SK-N-SH (cell line): ENCODE results near the gene SLC44A5. TPM values are rescaled to one million over a fixed set of nuclear protein-coding genes. Genes with fewer than 3 reads are reported as not detected.

Source experiments
- CTCF ChIA-PET: fragments of 300-600, 350-600 bp; formaldehyde crosslinking; extraction: SDS; loops from one replicate; lab custom pipeline; 2021; lab: Yijun Ruan, JAX
- POLR2A ChIA-PET: fragments of 350-600 bp; sonication (Branson Sonifier 250); formaldehyde crosslinking; extraction: SDS; loops from one replicate; lab custom pipeline; 2020; ENCODE audit warnings: antibody characterized with exemption, inconsistent platforms; lab: Yijun Ruan, JAX
- DNase-seq: peaks from one replicate; pipeline ENCODE4 v3.0.0; 2012
- H2AFZ ChIP-seq: fragments of 200-600 bp; sonication (generic); 2 replicates; pipeline ENCODE4 v1.8.1; 2016; ENCODE audit warnings: antibody characterized with exemption, mild to moderate bottlenecking, low read depth
- H3F3A ChIP-seq: fragments of 200-600 bp; sonication (generic); replicated peaks from 2 replicates; pipeline ENCODE3; 2016; ENCODE audit warnings: antibody characterized with exemption, mild to moderate bottlenecking; ENCODE audit not compliant: insufficient read depth
- H3K27ac ChIP-seq, 2 experiments: fragments of 200-500 bp in 1 of 2; fragments of 200-600 bp in 1 of 2; sonication (Bioruptor generic) in 1 of 2; sonication (generic), shearing (Covaris generic) in 1 of 2; 2 replicates each; pipeline versions ENCODE4 v1.5.1 to v1.6.1; 2014 to 2016; ENCODE audit warnings: low read depth in 2 of 2, inconsistent platforms in 1 of 2, low read length in 1 of 2, mild to moderate bottlenecking in 1 of 2, mixed read lengths in 1 of 2
- H3K27me3 ChIP-seq: fragments of 200-600 bp; sonication (generic), shearing (Covaris generic); 2 replicates; pipeline ENCODE4 v1.6.1; 2016; ENCODE audit warnings: mixed run types; ENCODE audit not compliant: insufficient read depth
- H3K36me3 ChIP-seq, 2 experiments: fragments of 200-500 bp in 1 of 2; fragments of 200-600 bp in 1 of 2; sonication (Bioruptor generic) in 1 of 2; sonication (generic) in 1 of 2; replicated peaks in 1 of 2; 2 replicates each; pipeline versions ENCODE3 to v1.5.1; 2014 to 2016; ENCODE audit warnings: low read length in 1 of 2, mild to moderate bottlenecking in 1 of 2; ENCODE audit not compliant: insufficient read depth in 2 of 2, control insufficient read depth in 1 of 2
- H3K4me1 ChIP-seq, 2 experiments: fragments of 200-500 bp in 1 of 2; fragments of 200-600 bp in 1 of 2; sonication (Bioruptor generic) in 1 of 2; sonication (generic), shearing (Covaris generic) in 1 of 2; 2 replicates each; pipeline versions ENCODE4 v1.5.1 to v1.6.1; 2014 to 2016; ENCODE audit warnings: low read depth in 1 of 2, low read length in 1 of 2, mixed run types in 1 of 2; ENCODE audit not compliant: insufficient read depth in 2 of 2, control insufficient read depth in 1 of 2
- H3K4me2 ChIP-seq: fragments of 200-600 bp; sonication (generic), shearing (Covaris generic); 2 replicates; pipeline ENCODE4 v1.6.1; 2017; ENCODE audit warnings: mixed run types
- H3K4me3 ChIP-seq, 2 experiments: fragments of 200-500 bp in 1 of 2; fragments of 200-600 bp in 1 of 2; sonication (Bioruptor generic) in 1 of 2; sonication (generic), shearing (Covaris generic) in 1 of 2; 2 replicates each; pipeline versions ENCODE4 v1.5.1 to v1.8.1; 2014 to 2016; ENCODE audit warnings: low read depth in 2 of 2, inconsistent platforms in 1 of 2, low read length in 1 of 2, mild to moderate bottlenecking in 1 of 2, mixed read lengths in 1 of 2, moderate library complexity in 1 of 2
- H3K79me2 ChIP-seq: fragments of 200-600 bp; sonication (generic); 2 replicates; pipeline ENCODE4 v1.8.1; 2017; ENCODE audit warnings: mild to moderate bottlenecking; ENCODE audit not compliant: insufficient read depth
- H3K9ac ChIP-seq: fragments of 200-600 bp; sonication (generic); 2 replicates; pipeline ENCODE4 v1.6.1; 2017; ENCODE audit warnings: mixed run types
- H3K9me2 ChIP-seq: fragments of 200-600 bp; sonication (generic); 2 replicates; pipeline ENCODE4 v1.6.1; 2017; ENCODE audit warnings: mixed run types
- H3K9me3 ChIP-seq: fragments of 200-600 bp; sonication (generic); 2 replicates; pipeline ENCODE4 v1.6.1; 2017; ENCODE audit warnings: mixed run types, mild to moderate bottlenecking, moderate library complexity
- H4K20me1 ChIP-seq: fragments of 200-600 bp; sonication (generic); 2 replicates; pipeline ENCODE4 v1.6.1; 2017; ENCODE audit warnings: mild to moderate bottlenecking, mixed run types; ENCODE audit not compliant: insufficient read depth
- ELF1 ChIP-seq: IDR thresholded peaks from 2 replicates; pipeline ENCODE4 v1.4.0; 2012
- FOXJ3 ChIP-seq: sonication (generic); formaldehyde crosslinking; IDR thresholded peaks from 2 replicates; pipeline ENCODE4 v1.5.1; 2020; ENCODE audit warnings: mild to moderate bottlenecking, missing genetic modification reagents
- FOXM1 ChIP-seq: IDR thresholded peaks from 2 replicates; pipeline ENCODE4 v1.4.0; 2012; ENCODE audit warnings: low read depth, mild to moderate bottlenecking
- JUND ChIP-seq: IDR thresholded peaks from 2 replicates; pipeline ENCODE4 v1.4.0; 2012
- RXRA ChIP-seq: IDR thresholded peaks from 2 replicates; pipeline ENCODE4 v1.4.0; 2012; ENCODE audit warnings: low read depth, mild to moderate bottlenecking, borderline replicate concordance
- TAF1 ChIP-seq: IDR thresholded peaks from 2 replicates; pipeline ENCODE4 v1.6.1; 2012; ENCODE audit warnings: low read depth, mild to moderate bottlenecking, low read length, moderate library complexity, borderline replicate concordance
- WGBS: methylation state at CpG from one replicate; pipeline ENCODE4 v1.1.6; 2017; ENCODE audit warnings: low lambda C conversion rate; 5-methylcytosine and 5-hydroxymethylcytosine counted together
- polyA plus RNA-seq, 3 experiments: library from polyadenylated mRNA; depleted of rRNA; stranded (reverse); fragments of >200 nt; gene quantifications; 2 replicates each; pipeline ENCODE4 v1.2.3, GENCODE V29; 2012
- TF ChIP-seq, protein P1 (sequence below): IDR thresholded peaks from 2 replicates; pipeline ENCODE4 v1.6.1; 2012; ENCODE audit warnings: mild to moderate bottlenecking, low read depth, low read length, moderate library complexity
- TF ChIP-seq, protein P2 (sequence below): IDR thresholded peaks from 2 replicates; pipeline ENCODE4; 2012

Gene SLC44A5
- polyA plus RNA-seq, 1 of the 3 experiments (the other 2 are of a cell fraction), result 4.9 TPM

DNA sequence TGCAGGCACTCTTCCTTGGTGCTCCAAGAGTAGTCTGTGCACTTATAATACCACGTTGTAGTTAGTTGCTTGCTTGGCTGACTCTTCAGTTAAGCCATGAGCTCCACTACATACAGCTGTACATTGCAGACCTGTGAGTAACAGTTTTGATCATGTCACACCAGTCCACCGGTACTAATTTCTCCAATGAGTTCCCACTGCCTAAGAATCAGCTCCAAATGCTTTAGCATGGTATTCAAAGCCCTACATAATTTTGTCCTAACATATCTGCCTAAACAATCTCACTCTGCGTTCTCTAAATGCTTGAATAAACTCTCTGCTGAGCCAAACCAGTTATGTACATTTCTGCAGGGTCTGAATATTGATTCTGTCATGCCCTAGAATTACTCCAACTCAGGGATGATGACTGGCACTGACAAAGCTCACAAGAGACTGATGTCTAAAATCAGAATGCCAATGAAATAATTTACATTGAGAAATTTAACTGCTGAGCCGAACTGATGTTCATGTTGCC lies 276.0 kb downstream of the SLC44A5 start:
- Histone ChIP-seq H3K27ac (no peak overlapping the region), H3K9me2 (no peaks in the 10 kb centered on the region), H3K9ac (no peak overlapping the region), H3F3A (no peaks in the 10 kb centered on the region), H3K27me3 (no peaks in the 10 kb centered on the region), H3K79me2 (no peaks in the 10 kb centered on the region), H4K20me1 (no peaks in the 10 kb centered on the region), H3K4me1 (no peaks in the 10 kb centered on the region), H3K36me3 (no peaks in the 10 kb centered on the region), H2AFZ (no peak overlapping the region), H3K9me3 (no peaks in the 10 kb centered on the region), H3K4me3 (no peak overlapping the region), H3K4me2 (no peak overlapping the region)
- WGBS, result 84% methylated on average over 4 of the region's 4 CpGs
- no peak for TF ChIP-seq TAF1
- TF ChIP-seq ELF1, result no peak
- TF ChIP-seq FOXJ3 (CRISPR knock-in tag), result no peak
- no peak for TF ChIP-seq JUND
- TF ChIP-seq, protein P1, sequence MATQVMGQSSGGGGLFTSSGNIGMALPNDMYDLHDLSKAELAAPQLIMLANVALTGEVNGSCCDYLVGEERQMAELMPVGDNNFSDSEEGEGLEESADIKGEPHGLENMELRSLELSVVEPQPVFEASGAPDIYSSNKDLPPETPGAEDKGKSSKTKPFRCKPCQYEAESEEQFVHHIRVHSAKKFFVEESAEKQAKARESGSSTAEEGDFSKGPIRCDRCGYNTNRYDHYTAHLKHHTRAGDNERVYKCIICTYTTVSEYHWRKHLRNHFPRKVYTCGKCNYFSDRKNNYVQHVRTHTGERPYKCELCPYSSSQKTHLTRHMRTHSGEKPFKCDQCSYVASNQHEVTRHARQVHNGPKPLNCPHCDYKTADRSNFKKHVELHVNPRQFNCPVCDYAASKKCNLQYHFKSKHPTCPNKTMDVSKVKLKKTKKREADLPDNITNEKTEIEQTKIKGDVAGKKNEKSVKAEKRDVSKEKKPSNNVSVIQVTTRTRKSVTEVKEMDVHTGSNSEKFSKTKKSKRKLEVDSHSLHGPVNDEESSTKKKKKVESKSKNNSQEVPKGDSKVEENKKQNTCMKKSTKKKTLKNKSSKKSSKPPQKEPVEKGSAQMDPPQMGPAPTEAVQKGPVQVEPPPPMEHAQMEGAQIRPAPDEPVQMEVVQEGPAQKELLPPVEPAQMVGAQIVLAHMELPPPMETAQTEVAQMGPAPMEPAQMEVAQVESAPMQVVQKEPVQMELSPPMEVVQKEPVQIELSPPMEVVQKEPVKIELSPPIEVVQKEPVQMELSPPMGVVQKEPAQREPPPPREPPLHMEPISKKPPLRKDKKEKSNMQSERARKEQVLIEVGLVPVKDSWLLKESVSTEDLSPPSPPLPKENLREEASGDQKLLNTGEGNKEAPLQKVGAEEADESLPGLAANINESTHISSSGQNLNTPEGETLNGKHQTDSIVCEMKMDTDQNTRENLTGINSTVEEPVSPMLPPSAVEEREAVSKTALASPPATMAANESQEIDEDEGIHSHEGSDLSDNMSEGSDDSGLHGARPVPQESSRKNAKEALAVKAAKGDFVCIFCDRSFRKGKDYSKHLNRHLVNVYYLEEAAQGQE, result no peak
- TF ChIP-seq RXRA, result no peak
- ChIA-PET CTCF (no interaction called here), POLR2A (no interaction called here)
- no peak for DNase-seq

DNA sequence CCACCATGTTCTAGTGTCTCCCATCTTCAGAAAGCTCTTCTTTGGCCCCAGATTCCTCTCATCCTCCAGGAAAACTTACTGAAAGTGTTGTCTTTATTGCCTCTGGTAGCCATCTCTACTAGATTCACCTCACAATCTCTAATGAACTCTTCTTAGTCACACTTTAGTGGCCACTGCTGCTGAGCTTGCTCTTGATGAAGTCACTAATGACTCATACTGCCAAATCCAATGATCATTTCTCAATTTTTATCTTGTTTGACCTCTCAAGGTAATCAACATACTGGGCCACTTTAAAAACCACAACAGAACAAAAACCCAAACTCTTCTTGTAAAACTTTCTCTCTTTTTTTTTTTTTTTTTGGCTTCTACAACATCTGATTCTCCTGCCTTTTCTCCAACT lies 280.3 kb downstream of the SLC44A5 start:
- no peaks in the 10 kb centered on the region for H3K27me3 ChIP-seq

More for the DNA sequence above, 280.3 kb downstream of the SLC44A5 start:
- H3K9ac ChIP-seq, result no peak overlapping the region
- no peaks in the 10 kb centered on the region for H3K36me3 ChIP-seq
- H3K9me3 ChIP-seq, result no peaks in the 10 kb centered on the region
- no peak overlapping the region for H3K4me3 ChIP-seq
- POLR2A ChIA-PET, result no interaction called here
- no peak for DNase-seq
- H4K20me1 ChIP-seq, result no peaks in the 10 kb centered on the region
- H2AFZ ChIP-seq, result no peak overlapping the region
- no peak overlapping the region for H3K27ac ChIP-seq
- TF ChIP-seq FOXM1, result no peak
- TF ChIP-seq, protein P2, sequence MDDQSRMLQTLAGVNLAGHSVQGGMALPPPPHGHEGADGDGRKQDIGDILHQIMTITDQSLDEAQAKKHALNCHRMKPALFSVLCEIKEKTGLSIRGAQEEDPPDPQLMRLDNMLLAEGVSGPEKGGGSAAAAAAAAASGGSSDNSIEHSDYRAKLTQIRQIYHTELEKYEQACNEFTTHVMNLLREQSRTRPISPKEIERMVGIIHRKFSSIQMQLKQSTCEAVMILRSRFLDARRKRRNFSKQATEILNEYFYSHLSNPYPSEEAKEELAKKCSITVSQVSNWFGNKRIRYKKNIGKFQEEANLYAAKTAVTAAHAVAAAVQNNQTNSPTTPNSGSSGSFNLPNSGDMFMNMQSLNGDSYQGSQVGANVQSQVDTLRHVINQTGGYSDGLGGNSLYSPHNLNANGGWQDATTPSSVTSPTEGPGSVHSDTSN, result peak; percentile 32; the same call in 1 of the 2 replicates
- CTCF ChIA-PET, result no interaction called here
- no peaks in the 10 kb centered on the region for H3K79me2 ChIP-seq
- peaks cover 3% of the 10 kb centered on the region for H3F3A ChIP-seq
- H3K9me2 ChIP-seq, result no peaks in the 10 kb centered on the region
- H3K4me2 ChIP-seq, result no peak overlapping the region
- no peaks in the 10 kb centered on the region for H3K4me1 ChIP-seq
